ENCODE results near the gene AP2A2. TPM values are rescaled to one million over a fixed set of nuclear protein-coding genes. Genes with fewer than 3 reads are reported as not detected.

The AP2A2 gene
- total RNA-seq, 1 donor from 2014 or later, result 92.0 TPM

GRCh38 chr11:1035577-1036283 is 110.1 kb downstream of the AP2A2 start:
- Histone ChIP-seq H3K4me1 (no peaks in the 10 kb centered on the region), H3K27me3 (no peaks in the 10 kb centered on the region), H3K4me3 (no peak overlapping the region), H3K36me3 (no peaks in the 10 kb centered on the region), H3K9me3 (no peaks in the 10 kb centered on the region), H3K27ac (no peak overlapping the region)
- no peak for ATAC-seq
- no peak for DNase-seq
- intact Hi-C loops (cut with DNase I), result no loop called here
- no peak for TF ChIP-seq CTCF (IDR thresholded peaks at IDR 0.05)

- no peak within 1 kb of the TSS for H3K4me3 ChIP-seq
- no peak for TF ChIP-seq CTCF (IDR thresholded peaks at IDR 0.05)
- ATAC-seq, result no peak
- DNase-seq, result no peak
- intact Hi-C loops (cut with DNase I), result no loop called here
- H3K27me3 ChIP-seq, result no peaks in the 10 kb centered on the region
- no peak within 1 kb of the TSS for H3K27ac ChIP-seq
- H3K4me1 ChIP-seq, result no peaks in the 10 kb centered on the region
- no peaks in the 10 kb centered on the region for H3K36me3 ChIP-seq
- no peaks in the 10 kb centered on the region for H3K9me3 ChIP-seq
These were observed 110.7 kb downstream of the AP2A2 start, which contains the start of gene MUC6 for GRCh38 chr11:1036303-1036923. Gene MUC6, minus strand, starts transcription at chr11:1036718. Its CDS starts 63 bp downstream, at chr11:1036655.

GRCh38 chr11:1036931-1037330 is 111.3 kb downstream of the AP2A2 start:
- Histone ChIP-seq H3K4me3 (no peak overlapping the region), H3K27me3 (no peaks in the 10 kb centered on the region), H3K9me3 (no peaks in the 10 kb centered on the region), H3K27ac (no peak overlapping the region), H3K36me3 (no peaks in the 10 kb centered on the region), H3K4me1 (no peaks in the 10 kb centered on the region)
- intact Hi-C loops (cut with DNase I), result no loop called here
- ATAC-seq (no peak), DNase-seq (no peak)
- no peak for TF ChIP-seq CTCF (IDR thresholded peaks at IDR 0.05)

GRCh38 chr11:1037506-1038055 is 111.9 kb downstream of the AP2A2 start:
- Histone ChIP-seq H3K27ac (no peak overlapping the region), H3K27me3 (no peaks in the 10 kb centered on the region), H3K36me3 (no peaks in the 10 kb centered on the region), H3K4me1 (no peaks in the 10 kb centered on the region), H3K4me3 (no peak overlapping the region), H3K9me3 (no peaks in the 10 kb centered on the region)
- no peak for ATAC-seq
- TF ChIP-seq CTCF (IDR thresholded peaks at IDR 0.05), result no peak
- DNase-seq, result no peak
- intact Hi-C loops (cut with DNase I), result no loop called here

GRCh38 chr11:1038361-1038760 is 112.7 kb downstream of the AP2A2 start:
- no peaks in the 10 kb centered on the region for H3K27me3 ChIP-seq
- H3K4me3 ChIP-seq, result no peak overlapping the region
- no peaks in the 10 kb centered on the region for H3K9me3 ChIP-seq

More at GRCh38 chr11:1038361-1038760, 112.7 kb downstream of the AP2A2 start:
- ATAC-seq (no peak), DNase-seq (no peak)
- intact Hi-C loops (cut with DNase I), result no loop called here
- no peak for TF ChIP-seq CTCF (IDR thresholded peaks at IDR 0.05)
- Histone ChIP-seq H3K4me1 (no peaks in the 10 kb centered on the region), H3K36me3 (no peaks in the 10 kb centered on the region), H3K27ac (no peak overlapping the region)
